Measurements from ENCODE around the gene CREG1.

DNA sequence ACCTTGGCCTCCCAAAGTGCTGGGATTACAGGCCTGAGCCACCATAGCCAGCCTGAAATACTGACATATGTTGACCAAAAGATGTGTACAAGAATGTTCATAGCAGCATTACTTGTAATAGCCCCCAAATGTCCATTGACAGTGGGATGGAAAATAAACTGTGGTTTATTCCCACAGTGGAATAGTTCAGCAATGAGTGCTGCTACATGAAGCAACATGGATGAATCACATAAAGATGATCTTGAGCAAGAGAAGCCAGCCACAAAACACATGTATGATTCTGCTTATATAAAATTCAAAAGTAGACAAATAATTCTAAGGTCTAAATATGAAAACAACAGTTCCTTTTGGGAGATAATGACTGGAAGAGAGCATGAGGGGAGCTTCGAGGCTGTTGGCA is 9.1 kb upstream of the CREG1 start:
- TF ChIP-seq, protein P1, sequence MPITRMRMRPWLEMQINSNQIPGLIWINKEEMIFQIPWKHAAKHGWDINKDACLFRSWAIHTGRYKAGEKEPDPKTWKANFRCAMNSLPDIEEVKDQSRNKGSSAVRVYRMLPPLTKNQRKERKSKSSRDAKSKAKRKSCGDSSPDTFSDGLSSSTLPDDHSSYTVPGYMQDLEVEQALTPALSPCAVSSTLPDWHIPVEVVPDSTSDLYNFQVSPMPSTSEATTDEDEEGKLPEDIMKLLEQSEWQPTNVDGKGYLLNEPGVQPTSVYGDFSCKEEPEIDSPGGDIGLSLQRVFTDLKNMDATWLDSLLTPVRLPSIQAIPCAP (CRISPR knock-in tag; IDR thresholded peaks at IDR 0.05) = no peak
- TF ChIP-seq, protein P2, sequence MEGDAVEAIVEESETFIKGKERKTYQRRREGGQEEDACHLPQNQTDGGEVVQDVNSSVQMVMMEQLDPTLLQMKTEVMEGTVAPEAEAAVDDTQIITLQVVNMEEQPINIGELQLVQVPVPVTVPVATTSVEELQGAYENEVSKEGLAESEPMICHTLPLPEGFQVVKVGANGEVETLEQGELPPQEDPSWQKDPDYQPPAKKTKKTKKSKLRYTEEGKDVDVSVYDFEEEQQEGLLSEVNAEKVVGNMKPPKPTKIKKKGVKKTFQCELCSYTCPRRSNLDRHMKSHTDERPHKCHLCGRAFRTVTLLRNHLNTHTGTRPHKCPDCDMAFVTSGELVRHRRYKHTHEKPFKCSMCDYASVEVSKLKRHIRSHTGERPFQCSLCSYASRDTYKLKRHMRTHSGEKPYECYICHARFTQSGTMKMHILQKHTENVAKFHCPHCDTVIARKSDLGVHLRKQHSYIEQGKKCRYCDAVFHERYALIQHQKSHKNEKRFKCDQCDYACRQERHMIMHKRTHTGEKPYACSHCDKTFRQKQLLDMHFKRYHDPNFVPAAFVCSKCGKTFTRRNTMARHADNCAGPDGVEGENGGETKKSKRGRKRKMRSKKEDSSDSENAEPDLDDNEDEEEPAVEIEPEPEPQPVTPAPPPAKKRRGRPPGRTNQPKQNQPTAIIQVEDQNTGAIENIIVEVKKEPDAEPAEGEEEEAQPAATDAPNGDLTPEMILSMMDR (IDR thresholded peaks at IDR 0.05) = no peak
- no peak for TF ChIP-seq FOXP1 (CRISPR knock-in tag; IDR thresholded peaks at IDR 0.05; ENCODE audit: borderline replicate concordance)
